GM21619 (cell line): Measurements from ENCODE around the gene NCOR1.
"Not testable (repeated sequence)": the region's sequence is repeated elsewhere in the genome, so short reads cannot be mapped to it uniquely, and the experiment has no call there.

Experiments used
- ATAC-seq: cut with Tn5 transposase; IDR thresholded peaks from one replicate; pipeline ENCODE4 v1.9.1; 2021; ENCODE audit not compliant: unreplicated experiment

The NCOR1 gene

GRCh38 chr17:16152326-16152725 lies 63.0 kb downstream of the NCOR1 start:
- not testable (repeated sequence) for ATAC-seq

DNA sequence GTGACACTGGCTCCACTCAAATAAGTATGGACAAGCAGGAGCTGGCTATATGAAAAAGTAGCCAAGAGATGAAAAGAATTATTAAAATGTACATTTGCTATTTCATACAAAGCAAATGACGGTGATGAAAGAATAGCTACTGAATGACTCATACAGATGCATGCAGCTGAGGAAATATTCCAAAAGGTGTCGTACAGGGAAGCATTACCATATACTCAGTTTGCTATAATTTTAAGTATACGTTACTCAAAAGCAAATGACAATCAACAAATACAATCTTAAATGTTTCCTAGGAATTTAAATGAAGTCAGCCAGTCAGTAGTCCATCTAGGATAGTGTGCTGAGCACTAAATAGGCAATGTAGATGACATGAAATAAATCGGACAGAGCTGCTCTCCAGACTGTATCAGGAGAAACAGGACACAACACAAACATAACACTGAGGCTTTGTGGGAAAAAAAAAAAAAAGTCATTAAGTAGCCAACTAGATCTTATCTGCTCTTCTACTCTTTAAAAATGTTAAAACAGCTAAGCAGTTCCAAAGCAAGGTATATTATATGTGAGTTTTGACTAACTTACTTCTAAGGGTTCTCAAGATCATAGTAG lies 65.0 kb downstream of the NCOR1 start:
- no peak for ATAC-seq

- ATAC-seq: no peak
Measured at GRCh38 chr17:16148596-16148995, 66.7 kb downstream of the NCOR1 start.

- not testable (repeated sequence) for ATAC-seq
Measured at GRCh38 chr17:16145319-16145890, 69.9 kb downstream of the NCOR1 start.

- ATAC-seq: no peak
Measured at GRCh38 chr17:16141685-16142084, 73.6 kb downstream of the NCOR1 start.

- no peak for ATAC-seq
Measured at GRCh38 chr17:16140854-16141253, 74.5 kb downstream of the NCOR1 start.

- ATAC-seq: no peak
Measured at GRCh38 chr17:16135461-16135860, 79.9 kb downstream of the NCOR1 start.

GRCh38 chr17:16131593-16131992 lies 83.7 kb downstream of the NCOR1 start:
- no peak for ATAC-seq

DNA sequence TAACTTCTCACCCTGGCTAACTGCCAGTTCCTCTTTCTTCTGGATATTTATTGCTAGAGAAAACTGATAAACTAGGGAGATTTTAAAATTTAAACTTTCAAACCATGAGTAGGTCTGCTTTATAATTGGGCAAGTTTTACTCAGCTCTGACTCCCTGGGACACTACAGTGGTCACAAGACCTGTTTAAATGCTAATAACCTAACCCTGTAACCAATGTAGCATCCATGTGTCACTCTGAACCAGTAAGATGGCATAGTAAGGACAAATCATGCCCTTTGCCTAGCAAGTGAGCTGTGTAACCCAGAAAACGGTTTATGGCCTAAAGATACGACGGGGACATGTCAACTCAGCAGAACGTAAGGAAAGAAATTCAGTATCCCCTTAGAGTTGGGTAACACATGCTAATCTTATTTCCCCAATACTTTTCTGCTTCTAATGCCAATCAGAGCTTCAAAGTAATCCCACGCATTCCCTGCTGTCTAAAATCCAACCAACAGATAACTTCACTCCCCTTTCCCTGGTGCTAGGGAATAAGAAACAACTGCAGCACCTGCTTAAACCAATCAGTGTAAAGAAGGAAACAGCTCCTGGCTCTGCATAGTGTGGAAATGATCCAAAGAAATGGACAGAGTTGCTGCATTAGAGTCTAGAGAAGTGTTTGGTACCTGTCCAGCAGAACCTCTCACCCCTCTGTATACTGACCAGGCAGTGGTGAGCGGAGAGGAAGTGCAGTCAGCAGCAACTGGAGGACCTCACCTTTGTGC lies 85.7 kb downstream of the NCOR1 start:
- no peak for ATAC-seq

DNA sequence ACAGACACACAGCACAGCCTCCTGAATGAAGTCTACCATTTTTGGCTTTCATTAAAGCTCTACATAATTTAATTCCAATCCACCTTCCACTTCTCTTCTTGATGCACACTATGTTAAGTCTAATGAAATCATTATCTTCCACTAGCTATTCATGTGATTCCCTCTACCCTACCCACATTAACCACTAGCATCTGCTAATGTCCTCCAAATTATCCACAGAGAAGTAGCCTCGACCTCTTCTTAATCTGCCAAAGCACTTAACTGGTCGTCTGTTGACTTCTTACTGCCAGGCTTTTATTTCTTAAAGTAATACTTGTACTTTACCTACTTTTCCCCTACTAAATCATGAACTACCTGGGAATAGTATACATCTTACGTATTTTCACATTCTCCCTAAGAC lies 91.8 kb downstream of the NCOR1 start:
- ATAC-seq: no peak

GRCh38 chr17:16122697-16123434 lies 92.5 kb downstream of the NCOR1 start:
- ATAC-seq: no peak

GRCh38 chr17:16121915-16122314 lies 93.4 kb downstream of the NCOR1 start:
- ATAC-seq: no peak

DNA sequence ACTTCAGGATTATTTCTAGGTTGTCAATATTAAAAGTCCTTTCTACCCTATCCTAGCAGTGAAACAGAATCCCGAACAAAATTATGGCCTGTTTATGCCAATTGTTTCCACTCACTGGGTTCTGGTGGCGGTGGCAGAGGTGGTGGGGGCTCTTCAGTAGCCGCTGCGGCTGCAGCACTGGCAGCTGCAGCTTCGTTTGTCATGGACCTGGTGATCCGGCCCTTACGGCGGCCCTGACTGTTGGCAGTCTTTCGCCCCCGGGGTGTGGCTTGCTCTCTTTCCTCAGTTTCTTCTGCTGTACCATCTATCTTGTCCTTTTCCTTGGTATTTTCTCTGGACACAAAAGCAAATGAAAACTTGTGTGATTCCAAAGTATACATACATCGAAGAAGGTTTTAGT lies 94.4 kb downstream of the NCOR1 start:
- ATAC-seq: no peak

- ATAC-seq: no peak
Measured at GRCh38 chr17:16117149-16117548, 98.2 kb downstream of the NCOR1 start.

DNA sequence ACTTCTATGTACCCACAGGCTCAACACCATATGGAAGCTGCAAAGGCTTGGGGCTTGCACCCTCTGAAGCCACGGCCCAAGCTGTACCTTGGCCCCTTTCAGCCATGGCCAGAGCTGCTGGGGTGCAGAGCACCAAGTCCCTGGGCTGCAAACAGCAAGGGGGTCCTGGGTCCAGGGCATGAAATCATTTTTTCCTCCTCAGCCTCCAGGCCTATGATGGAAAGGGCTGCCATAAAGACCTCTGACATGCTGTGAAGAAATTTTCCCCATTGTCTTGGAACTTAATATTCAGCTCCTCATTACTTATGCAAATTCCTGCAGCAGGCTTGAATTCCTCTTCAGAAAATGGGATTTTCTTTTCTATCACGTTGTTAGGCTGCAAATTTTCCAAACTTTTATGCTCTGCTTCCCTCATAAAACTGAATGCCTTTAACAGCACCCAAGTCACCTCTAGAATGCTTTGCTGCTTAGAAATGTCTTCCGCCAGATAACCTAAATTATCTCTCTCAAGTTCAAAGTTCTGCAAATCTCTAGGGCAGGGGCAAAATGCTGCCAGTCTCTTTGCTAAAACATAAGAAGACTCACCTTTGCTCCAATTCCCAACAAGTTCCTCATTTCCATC lies 100.1 kb downstream of the NCOR1 start:
- not testable (repeated sequence) for ATAC-seq

- ATAC-seq: no peak
Measured at GRCh38 chr17:16108871-16109270, 106.5 kb downstream of the NCOR1 start.

DNA sequence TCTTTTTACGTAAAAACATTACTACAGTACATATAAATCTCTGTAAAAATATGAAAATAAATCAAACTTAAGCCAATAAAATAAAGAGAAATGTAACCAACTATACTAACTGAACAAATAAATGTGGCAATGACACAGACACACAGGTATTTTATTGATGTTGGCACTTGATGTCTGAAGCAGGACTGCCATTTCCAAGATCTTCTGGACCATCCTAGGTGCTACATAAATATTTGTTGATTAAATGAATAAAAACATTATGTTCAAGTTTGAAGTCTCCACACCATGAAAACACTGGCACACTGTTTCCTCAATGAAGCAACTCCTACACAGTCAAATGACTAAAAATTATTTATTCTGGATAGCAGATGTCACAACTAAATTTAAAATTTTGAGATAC lies 106.9 kb downstream of the NCOR1 start:
- no peak for ATAC-seq

- ATAC-seq: no peak
Measured at GRCh38 chr17:16107165-16107770, 108.1 kb downstream of the NCOR1 start.

- ATAC-seq: no peak
Measured at GRCh38 chr17:16106161-16106891, 109.0 kb downstream of the NCOR1 start.

- no peak for ATAC-seq
Measured at GRCh38 chr17:16104189-16104588, 111.1 kb downstream of the NCOR1 start.
